ENCODE data around the gene TMEM154.
"Not testable (repeated sequence)": the region's sequence is repeated elsewhere in the genome, so short reads cannot be mapped to it uniquely, and the experiment has no call there.

Gene TMEM154

DNA sequence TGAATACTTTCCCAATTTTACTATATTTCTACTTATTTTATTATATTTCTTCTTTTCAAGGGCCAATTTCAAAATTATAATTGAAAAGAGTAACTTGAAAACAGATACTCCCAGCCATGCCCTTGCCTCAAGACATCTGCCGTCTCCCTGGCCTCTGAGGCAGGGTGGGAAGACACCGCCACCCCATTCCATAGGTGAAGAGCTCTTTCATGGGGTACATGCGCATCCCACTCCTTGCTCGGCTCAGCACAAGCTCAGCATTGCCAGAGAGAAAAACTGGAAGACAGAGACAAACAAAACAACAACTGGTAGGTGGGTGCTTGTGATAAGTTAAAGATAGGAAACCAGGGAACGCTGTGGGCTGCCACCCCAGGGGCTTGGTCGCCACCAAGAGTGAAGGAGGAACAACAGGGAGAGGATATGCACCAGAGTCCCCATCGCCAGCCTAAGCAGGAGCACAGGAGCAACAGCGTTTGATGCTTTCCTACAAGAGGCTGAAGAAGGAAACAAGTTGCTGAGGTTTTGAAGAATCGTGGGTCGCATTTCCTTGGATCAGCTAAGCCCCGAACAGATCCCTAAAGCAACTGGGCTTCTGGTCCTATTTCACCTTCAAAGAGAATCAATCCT, 11.3 kb downstream of the TMEM154 start:
- DNase-seq (ENCODE audit: extremely low read depth in 1 of 2, low read depth in 1 of 2), result no peak

DNA sequence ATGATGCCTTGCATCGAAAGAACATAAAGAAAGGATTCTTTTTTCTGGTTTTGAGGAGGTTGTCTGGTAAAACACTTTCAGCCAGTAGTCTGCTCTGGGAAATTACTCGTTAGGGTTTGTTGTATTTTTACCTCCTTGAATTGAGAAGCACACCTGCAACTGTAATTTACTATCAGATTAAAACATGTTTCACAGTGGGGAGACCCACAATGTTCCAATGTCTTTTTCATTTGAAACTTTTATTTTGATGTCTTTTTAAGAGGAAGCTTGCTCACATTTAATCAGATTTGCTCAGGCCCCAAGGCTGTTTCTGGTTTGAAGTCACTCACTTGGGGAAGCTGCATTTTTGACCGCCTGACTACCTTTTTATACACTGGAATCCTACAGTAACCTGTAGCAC, 12.0 kb downstream of the TMEM154 start:
- DNase-seq (ENCODE audit: extremely low read depth in 1 of 2, low read depth in 1 of 2), result no peak

DNA sequence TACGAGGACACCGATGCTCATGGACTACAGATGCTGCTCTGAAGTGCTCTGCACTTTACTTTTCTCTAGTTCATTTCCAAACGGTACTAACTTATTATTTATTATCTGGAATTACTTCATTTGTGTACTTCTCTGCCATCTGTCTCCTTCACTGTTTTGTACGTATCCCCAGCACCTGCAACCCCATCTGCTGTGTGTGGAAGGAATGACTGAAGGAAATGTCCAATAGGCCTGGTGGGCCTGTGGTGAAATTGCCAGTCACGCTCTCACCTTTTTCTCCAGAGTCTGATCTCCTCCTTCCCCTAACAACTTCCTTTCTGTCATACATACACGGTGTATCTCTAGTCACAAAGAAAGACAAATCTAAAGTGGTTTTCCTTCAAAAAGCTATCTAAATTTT, 12.9 kb downstream of the TMEM154 start:
- DNase-seq (ENCODE audit: extremely low read depth in 1 of 2, low read depth in 1 of 2), result no peak

GRCh38 chr4:152665691-152666395, 14.0 kb downstream of the TMEM154 start:
- no peak for DNase-seq (ENCODE audit: extremely low read depth in 1 of 2, low read depth in 1 of 2)

- DNase-seq (ENCODE audit: extremely low read depth in 1 of 2, low read depth in 1 of 2), result not testable (repeated sequence)
These were observed 15.8 kb downstream of the TMEM154 start for GRCh38 chr4:152664067-152664378.

- no peak for DNase-seq (ENCODE audit: extremely low read depth in 1 of 2, low read depth in 1 of 2)
These were observed 16.4 kb downstream of the TMEM154 start for GRCh38 chr4:152663203-152664066.

DNA sequence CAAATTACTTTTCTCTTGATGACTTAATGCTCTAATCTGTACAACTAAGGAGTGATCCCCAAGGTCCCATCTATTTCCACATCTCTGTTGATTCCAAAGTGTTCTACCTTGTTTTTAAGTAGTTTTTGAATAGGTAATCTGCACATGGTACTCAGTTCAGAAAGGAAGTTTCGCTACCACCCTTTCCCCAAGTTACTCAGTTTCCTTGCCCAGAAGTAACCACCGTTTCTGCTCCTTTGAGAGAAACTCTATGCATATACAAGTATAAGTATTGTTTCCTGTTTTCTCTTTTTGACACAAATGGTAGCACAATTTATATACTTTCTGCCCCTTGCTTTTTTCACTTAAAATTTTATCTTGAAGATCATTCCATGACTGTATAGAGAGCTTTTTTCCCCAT, 18.1 kb downstream of the TMEM154 start:
- DNase-seq (ENCODE audit: extremely low read depth in 1 of 2, low read depth in 1 of 2), result no peak

DNA sequence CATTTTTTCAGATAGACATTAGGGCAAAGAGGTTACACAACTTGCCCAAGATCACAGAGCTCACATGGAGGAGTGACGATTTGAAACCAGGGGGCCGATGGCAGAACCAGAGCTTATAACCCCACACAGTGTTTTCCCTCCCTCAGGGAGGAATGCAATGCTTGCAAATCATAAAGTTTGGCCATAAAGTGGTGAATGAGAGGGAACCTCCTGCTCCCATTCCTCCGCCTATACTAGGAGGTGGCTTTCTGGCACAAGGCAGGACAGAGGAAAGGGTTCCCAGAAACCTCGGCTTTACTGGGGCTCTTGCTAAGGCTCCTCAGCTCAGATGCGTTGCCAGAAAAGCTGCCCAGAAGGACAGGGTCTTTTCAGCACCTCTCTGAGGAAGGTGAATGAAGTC, 19.3 kb downstream of the TMEM154 start:
- no peak for DNase-seq (ENCODE audit: extremely low read depth in 1 of 2, low read depth in 1 of 2)

DNA sequence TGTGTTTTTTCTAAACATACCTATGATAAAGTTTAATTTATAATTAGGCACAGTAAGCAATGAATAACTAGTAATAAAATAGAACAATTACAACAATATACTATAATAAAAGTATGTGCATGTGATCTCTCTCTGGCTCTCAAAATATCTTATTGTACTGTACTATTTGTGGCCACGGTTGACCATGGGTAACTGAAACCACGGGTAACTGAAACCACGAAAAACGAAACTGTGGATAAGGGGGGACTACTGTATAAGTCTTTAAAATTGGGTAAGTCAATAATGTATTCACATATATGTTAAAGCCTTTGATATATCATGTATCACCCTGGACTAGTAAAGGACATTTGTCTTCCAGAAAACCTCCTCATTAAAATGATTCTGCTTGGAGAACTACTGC, 20.0 kb downstream of the TMEM154 start:
- DNase-seq (ENCODE audit: extremely low read depth in 1 of 2, low read depth in 1 of 2), result no peak

GRCh38 chr4:152657657-152658056, 22.1 kb downstream of the TMEM154 start:
- no peak for DNase-seq (ENCODE audit: extremely low read depth in 1 of 2, low read depth in 1 of 2)

DNA sequence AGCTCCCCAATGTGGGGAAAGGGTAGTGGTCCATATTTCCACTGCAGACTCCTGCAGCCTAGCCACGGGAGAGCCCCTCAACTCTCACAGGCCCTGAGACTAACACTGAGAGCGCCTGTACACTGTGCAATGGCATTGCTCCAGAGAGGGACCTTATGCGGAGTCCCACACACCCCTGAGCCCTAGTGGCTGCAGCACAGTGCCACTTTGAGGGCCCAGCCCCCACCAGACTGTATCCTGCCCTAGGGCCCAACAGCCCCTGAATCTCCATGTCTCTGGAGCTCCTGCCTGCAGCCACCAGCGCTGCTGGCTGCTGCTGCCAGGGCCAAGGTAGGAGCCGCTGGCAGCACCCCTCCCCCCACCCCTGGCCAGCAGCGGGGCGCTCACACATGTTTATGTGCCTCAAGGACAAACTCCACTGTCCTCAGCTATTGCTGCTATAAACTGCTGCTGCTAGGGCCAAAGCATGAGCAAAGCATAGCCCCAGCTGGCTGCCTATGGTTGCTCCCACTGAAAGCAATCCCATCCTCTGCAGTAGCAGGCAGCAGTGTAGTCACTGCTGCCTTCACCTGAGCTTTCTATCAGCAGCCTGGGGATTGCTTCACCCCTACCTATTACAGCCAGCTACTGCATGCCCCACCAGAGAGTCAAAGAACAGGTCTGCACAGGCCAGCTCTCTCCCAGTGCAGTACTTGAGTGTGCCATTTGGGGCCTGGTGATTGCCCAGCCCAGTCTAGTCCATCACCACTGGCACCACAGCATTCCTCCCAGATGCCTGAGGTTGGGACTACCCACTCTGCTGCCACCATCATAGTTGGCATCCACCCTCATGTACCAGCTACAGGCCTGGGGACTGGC, 24.3 kb downstream of the TMEM154 start:
- no peak for DNase-seq (ENCODE audit: extremely low read depth in 1 of 2, low read depth in 1 of 2)

DNA sequence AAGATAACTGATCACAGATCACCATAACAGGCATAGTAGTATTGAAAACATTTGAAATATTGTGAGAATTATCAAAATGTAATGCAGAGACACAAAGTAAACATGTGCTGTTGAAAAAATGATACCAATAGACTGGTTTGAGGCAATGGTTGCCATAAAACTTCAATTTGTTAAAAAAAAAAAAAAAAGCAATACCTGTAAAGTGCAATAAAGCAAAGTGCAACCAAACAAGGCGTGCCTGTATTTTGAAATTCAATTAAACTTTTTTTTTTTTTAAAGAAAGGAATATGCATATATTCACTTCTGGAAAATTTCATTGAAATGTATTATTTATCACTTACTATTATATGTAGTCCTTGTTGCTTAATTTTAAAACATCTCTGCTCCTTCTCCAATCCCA, 27.7 kb downstream of the TMEM154 start:
- DNase-seq (ENCODE audit: extremely low read depth in 1 of 2, low read depth in 1 of 2), result no peak

- DNase-seq (ENCODE audit: extremely low read depth in 1 of 2, low read depth in 1 of 2), result no peak
These were observed 28.2 kb downstream of the TMEM154 start for GRCh38 chr4:152651473-152652060.

- DNase-seq (ENCODE audit: extremely low read depth in 1 of 2, low read depth in 1 of 2), result no peak
These were observed 33.6 kb downstream of the TMEM154 start for GRCh38 chr4:152646221-152646620.

- DNase-seq (ENCODE audit: extremely low read depth in 1 of 2, low read depth in 1 of 2), result no peak
These were observed 35.7 kb downstream of the TMEM154 start for GRCh38 chr4:152644130-152644529.

GRCh38 chr4:152643153-152644035, 36.4 kb downstream of the TMEM154 start:
- no peak for DNase-seq (ENCODE audit: extremely low read depth in 1 of 2, low read depth in 1 of 2)

DNA sequence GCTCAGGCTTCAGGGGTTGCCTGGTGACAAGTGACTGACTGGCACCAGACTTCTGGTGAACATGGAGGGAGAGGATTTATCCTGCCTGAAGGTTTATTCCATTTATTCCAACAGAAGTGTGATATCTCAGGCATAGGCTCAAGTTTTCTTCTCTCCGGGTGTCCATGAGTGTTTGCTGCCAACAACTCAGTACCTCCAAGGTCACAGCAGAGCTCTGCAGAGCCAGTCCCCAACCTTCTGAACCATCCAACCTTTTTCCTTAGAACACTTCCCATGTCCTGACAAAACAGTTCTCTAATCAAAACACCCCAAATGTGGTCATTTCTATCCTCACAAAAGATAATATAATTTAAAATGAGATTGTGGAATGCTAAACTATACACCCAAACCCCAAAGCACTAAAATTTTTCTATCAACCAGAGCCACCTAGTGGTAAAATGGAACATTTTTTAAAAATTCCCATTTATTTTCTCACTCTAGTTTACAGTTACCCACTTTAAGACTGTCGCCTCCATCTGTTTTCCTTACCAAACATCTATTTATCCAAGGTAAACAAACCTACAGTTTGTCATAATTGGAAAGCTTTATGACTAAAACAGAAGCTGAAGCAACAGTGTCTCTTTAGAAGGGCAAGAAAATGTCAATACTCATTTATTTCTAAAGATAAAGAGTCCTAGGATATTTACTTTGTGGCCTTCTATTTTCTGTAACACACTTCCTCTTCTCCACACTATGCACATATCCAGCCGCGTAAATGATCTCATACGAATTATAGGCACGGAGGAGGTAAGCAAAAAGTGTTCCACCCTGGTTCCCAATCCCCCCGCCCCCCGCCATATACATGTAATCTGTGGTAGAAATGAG, 39.5 kb downstream of the TMEM154 start:
- DNase-seq (ENCODE audit: extremely low read depth in 1 of 2, low read depth in 1 of 2), result no peak

DNA sequence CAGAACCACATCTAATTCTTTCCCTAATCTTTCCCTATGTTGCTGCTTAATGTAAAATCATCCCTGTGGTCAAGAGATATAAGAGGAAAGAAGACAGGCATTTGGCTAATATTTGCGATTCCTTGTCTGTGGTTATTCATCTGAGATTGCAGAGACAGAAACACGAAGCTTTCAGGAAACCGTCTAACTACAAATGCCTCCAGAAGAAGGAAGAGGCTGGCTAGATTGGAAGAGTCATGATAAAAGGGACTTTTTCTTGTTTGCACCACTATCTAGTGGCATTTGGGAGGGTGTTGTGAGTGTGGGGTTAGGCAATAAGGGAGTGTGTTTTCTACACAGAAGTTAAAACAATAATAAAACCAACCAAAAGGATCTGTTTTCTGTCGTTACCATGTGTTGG, 43.9 kb downstream of the TMEM154 start:
- DNase-seq (ENCODE audit: extremely low read depth in 1 of 2, low read depth in 1 of 2), result no peak
